AG04450 (cell line): ENCODE measurements around the gene ANTXR1. TPM values are rescaled to one million over a fixed set of nuclear protein-coding genes. Genes with fewer than 3 reads are reported as not detected.

ENCODE experiments used
- CTCF ChIA-PET: fragments of 300-600, 350-600 bp; formaldehyde crosslinking; extraction: SDS; loops from one replicate; lab custom pipeline; 2022; ENCODE audit warnings: antibody characterized with exemption, inconsistent platforms; lab: Charles Lee
- POLR2A ChIA-PET: fragments of 350-600 bp; formaldehyde crosslinking; extraction: SDS; loops from one replicate; lab custom pipeline; 2021; ENCODE audit warnings: antibody characterized with exemption, inconsistent platforms; lab: Yijun Ruan, JAX
- DNase-seq: peaks from one replicate; pipeline ENCODE4 v3.0.0-alpha.2; 2011; ENCODE audit warnings: low read depth, low spot score
- H3K27ac ChIP-seq: one replicate; pipeline ENCODE4 v1.5.1; 2012; ENCODE audit warnings: low read depth, low read length, control low read depth
- H3K27me3 ChIP-seq: one replicate; pipeline ENCODE4 v1.6.0; 2012; ENCODE audit warnings: low read length; ENCODE audit not compliant: control insufficient read depth, insufficient read depth
- H3K4me3 ChIP-seq: 2 replicates; pipeline ENCODE4 v1.5.1; 2011; ENCODE audit warnings: mild to moderate bottlenecking, low read depth, low read length, control low read depth
- H3K9me3 ChIP-seq: 2 replicates; pipeline ENCODE4 v1.5.1; 2012; ENCODE audit warnings: low read length; ENCODE audit not compliant: control insufficient read depth, insufficient read depth
- polyA plus RNA-seq: library from polyadenylated mRNA; depleted of rRNA; stranded (reverse); fragments of >200 nt; gene quantifications from 2 replicates; pipeline ENCODE4 v1.2.3, GENCODE V29; 2011
- TF ChIP-seq, protein P1 (sequence below): IDR thresholded peaks from 2 replicates; pipeline ENCODE4 v1.5.1; 2011; ENCODE audit warnings: low read depth, low read length, control low read depth, inconsistent platforms

Gene ANTXR1
- polyA plus RNA-seq, 1 experiment: 113 TPM

DNA sequence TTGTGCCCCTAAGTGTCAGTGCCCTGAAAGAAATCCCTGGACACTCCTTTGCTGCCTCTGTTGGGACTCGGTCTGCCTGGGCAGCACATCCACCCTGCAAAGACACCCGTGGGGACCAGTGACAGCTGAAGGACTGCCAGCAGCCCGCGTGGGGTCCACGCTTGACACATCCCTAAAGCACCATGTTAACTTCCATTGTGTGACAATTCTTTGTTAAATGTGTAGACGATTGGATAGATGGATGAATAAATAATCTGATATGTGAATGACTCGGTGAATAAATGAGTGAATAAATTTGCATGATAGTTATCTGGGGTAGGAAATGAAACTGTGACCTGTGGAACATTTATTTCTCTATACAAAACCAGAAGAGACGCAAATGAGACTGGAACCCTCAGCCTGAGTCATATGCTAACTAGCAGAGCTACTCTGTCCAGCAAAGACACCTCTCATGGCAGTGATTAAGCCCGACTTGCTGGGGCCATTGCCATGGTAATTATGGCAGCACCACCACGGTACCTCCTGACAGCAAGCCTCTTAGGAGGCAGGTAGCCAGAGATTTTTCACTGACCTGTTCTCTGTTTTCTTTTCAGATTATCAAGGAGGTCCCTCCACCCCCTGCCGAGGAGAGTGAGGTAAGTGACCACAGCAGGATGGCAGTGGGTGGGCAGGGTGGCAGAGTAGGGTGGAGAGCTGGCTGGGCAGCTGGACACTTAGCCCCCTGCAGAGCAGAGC, 156.8 kb downstream of the ANTXR1 start:
- H3K9me3 ChIP-seq: no peaks in the 10 kb centered on the region; the same call in 1 of the 2 replicates
- no peak overlapping the region for H3K27ac ChIP-seq
- H3K4me3 ChIP-seq: no peak overlapping the region
- ChIA-PET CTCF (no interaction called here), POLR2A (interaction anchor here (0.6 kb wide), 1 partner anchor 18 kb away, joined by 7 read pairs; no protein-coding TSS in a partner anchor)
- TF ChIP-seq, protein P1, sequence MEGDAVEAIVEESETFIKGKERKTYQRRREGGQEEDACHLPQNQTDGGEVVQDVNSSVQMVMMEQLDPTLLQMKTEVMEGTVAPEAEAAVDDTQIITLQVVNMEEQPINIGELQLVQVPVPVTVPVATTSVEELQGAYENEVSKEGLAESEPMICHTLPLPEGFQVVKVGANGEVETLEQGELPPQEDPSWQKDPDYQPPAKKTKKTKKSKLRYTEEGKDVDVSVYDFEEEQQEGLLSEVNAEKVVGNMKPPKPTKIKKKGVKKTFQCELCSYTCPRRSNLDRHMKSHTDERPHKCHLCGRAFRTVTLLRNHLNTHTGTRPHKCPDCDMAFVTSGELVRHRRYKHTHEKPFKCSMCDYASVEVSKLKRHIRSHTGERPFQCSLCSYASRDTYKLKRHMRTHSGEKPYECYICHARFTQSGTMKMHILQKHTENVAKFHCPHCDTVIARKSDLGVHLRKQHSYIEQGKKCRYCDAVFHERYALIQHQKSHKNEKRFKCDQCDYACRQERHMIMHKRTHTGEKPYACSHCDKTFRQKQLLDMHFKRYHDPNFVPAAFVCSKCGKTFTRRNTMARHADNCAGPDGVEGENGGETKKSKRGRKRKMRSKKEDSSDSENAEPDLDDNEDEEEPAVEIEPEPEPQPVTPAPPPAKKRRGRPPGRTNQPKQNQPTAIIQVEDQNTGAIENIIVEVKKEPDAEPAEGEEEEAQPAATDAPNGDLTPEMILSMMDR: no peak
- no peak for DNase-seq
- H3K27me3 ChIP-seq: no peaks in the 10 kb centered on the region

DNA sequence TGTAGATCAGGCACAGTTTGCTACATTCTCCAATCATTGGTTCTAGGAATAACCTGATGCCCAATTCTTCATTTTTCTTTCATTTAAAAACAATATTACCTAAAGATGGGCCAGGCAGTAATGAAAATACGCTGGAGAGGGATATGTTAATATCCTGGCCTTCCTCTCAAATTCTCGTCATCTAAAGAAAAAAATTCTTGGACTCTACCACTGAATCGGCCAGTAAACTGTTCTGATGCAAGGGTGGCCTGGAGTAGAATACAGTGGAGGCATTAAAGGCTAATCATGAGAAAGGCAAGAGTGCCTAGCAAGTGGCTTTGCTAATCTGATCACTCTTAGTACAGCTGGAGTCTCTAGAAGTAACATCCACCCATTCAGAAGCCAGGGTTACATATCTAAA, 157.7 kb downstream of the ANTXR1 start:
- no peaks in the 10 kb centered on the region for H3K27me3 ChIP-seq
- H3K4me3 ChIP-seq: no peak overlapping the region
- no peaks in the 10 kb centered on the region; the same call in 1 of the 2 replicates for H3K9me3 ChIP-seq
- no peak for DNase-seq
- H3K27ac ChIP-seq: no peak overlapping the region
- CTCF ChIA-PET: interaction anchor here (1.0 to 2.3 kb wide), 2 partner anchors 18 to 419 kb away, joined by 3 to 5 read pairs; no protein-coding TSS in a partner anchor
- POLR2A ChIA-PET: no interaction called here
- TF ChIP-seq, protein P1: no peak

DNA sequence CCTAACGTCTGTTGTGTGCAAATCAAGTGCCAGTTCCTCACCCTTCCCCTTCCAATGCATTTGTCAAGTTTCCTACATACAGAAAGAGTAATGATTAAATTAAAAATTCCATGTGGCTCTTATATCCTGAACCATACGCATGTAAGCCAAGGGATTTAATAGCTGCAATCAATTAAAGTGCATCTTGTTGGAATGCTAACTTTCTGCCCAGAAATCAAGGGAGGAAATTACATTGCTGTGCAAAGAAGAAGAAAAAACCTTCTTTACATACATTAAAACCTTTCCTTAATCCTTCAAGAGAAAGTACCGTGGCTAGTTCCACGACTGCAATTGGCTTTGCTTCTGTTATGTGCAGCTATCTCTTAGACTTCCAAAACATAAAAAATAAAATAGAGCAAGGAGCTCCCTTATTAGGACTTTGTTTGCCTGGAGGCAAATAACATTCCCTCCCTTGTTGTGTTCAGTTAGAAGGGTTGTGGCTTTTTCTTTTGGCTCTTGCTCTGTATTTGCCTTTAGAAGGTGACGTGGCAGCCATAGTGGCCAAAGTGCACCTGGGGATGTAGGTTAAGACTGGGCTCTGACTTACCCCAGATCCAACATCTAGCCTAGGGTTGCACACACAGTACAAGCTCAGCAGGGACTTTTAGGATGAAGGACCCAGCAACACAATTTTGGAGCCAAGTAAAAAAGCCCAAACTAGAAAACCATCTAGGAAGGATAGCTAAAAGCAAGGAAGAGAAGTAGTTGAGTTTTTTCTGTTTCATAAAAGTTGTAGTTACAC, 158.3 kb downstream of the ANTXR1 start:
- CTCF ChIA-PET: interaction anchor here (1.0 to 2.3 kb wide), 2 partner anchors 17 to 419 kb away, joined by 3 to 5 read pairs; no protein-coding TSS in a partner anchor
- no peak for DNase-seq
- no peak overlapping the region for H3K27ac ChIP-seq

DNA sequence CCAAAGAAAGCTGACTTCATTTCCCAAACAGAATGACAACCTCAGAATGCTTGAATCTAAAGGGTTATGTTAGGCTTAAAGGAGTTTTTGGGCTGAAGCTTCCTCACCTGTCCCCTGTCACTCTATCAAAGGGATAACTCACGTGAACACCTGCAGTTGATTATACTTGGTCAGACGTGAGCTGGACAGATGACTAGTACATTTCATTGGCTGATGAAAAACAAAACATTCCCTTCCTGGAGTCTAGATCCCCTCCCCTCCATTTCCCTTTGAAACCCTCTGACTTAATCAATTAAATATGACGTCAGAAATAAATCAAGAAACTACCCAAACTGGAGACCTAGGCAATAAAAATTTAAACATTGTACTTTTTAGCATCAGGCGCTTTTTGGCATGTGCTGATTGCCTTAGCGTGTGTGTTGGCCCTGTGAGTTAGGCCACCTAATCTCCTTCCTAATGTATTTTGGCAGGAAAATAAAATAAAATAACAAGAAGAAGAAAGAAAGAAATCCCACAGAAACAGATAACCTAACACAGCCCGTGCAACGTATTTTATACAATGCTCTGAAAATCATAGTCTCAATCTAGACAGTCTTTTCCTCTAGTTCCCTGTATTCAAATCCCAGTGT, 159.0 kb downstream of the ANTXR1 start:
- TF ChIP-seq, protein P1: no peak
- H3K27ac ChIP-seq: no peak overlapping the region
- no peaks in the 10 kb centered on the region; the same call in 1 of the 2 replicates for H3K9me3 ChIP-seq
- DNase-seq: no peak
- H3K27me3 ChIP-seq: no peaks in the 10 kb centered on the region
- no peak overlapping the region for H3K4me3 ChIP-seq
- ChIA-PET CTCF (interaction anchor here (1.0 to 2.3 kb wide), 3 partner anchors 16 to 709 kb away, joined by 3 to 6 read pairs (median 5); no protein-coding TSS in a partner anchor), POLR2A (no interaction called here)

More for the DNA sequence above, 158.3 kb downstream of the ANTXR1 start:
- POLR2A ChIA-PET: no interaction called here
- H3K27me3 ChIP-seq: no peaks in the 10 kb centered on the region
- H3K9me3 ChIP-seq: no peaks in the 10 kb centered on the region; the same call in 1 of the 2 replicates
- H3K4me3 ChIP-seq: no peak overlapping the region
- TF ChIP-seq, protein P1: no peak
